Endothelial cell of umbilical vein (primary cell): Measurements from ENCODE around the gene LMO1. TPM values are rescaled to one million over a fixed set of nuclear protein-coding genes. Genes with fewer than 3 reads are reported as not detected.

Experiments used
- BruUV-seq: library from RNA; stranded (reverse); fragments of 400-500 nt; replicated peaks from 2 replicates; lab custom pipeline; 2021; lab: Mats Ljungman, UMichigan
- CTCF ChIA-PET: fragments of 300-600, 350-600 bp; sonication (Branson Sonifier 250); formaldehyde crosslinking; loops from one replicate; lab custom pipeline; 2021; ENCODE audit warnings: antibody characterized with exemption, inconsistent platforms; lab: Charles Lee
- POLR2A ChIA-PET: fragments of 300-600, 350-600 bp; sonication (Branson Sonifier 250); formaldehyde crosslinking; loops from one replicate; lab custom pipeline; 2021; ENCODE audit warnings: antibody characterized with exemption, inconsistent platforms; lab: Charles Lee
- DNase-seq: peaks from one replicate; pipeline ENCODE4 v3.0.0-alpha.2; 2011; ENCODE audit warnings: low read depth, low spot score
- FAIRE-seq: peaks from 2 replicates; lab custom pipeline; 2011; peaks lifted over from hg19 to GRCh38; lab: Jason Lieb, UNC
- H2AFZ ChIP-seq: 2 replicates; pipeline ENCODE4 v1.6.0; 2012; ENCODE audit warnings: low read depth, low read length, control low read depth, inconsistent platforms
- H3K27ac ChIP-seq: 2 replicates; pipeline ENCODE4 v1.5.1; 2011; ENCODE audit warnings: low read depth, mild to moderate bottlenecking, control low read depth, low read length, moderate library complexity; ENCODE audit not compliant: insufficient read depth
- H3K27me3 ChIP-seq, 2 experiments: 2 replicates each; pipeline versions ENCODE4 v1.6.0 to v1.6.1; 2011; ENCODE audit warnings: low read length in 2 of 2, mixed read lengths in 1 of 2; ENCODE audit not compliant: control insufficient read depth in 2 of 2, insufficient read depth in 2 of 2
- H3K36me3 ChIP-seq, 2 experiments: 2 replicates in 1 of 2; 3 replicates in 1 of 2; pipeline ENCODE4 v1.5.1; 2011; ENCODE audit warnings: low read length in 2 of 2, mild to moderate bottlenecking in 1 of 2, moderate library complexity in 1 of 2; ENCODE audit not compliant: control insufficient read depth in 2 of 2, insufficient read depth in 2 of 2; ENCODE audit errors: extremely low read depth in 1 of 2
- H3K4me1 ChIP-seq: 3 replicates; pipeline ENCODE4 v1.5.1; 2011; ENCODE audit warnings: mild to moderate bottlenecking, low read length; ENCODE audit not compliant: control insufficient read depth, insufficient read depth; ENCODE audit errors: extremely low read depth
- H3K4me2 ChIP-seq: 2 replicates; pipeline ENCODE4 v1.6.1; 2011; ENCODE audit warnings: low read length, control low read depth, mixed read lengths; ENCODE audit not compliant: insufficient read depth
- H3K4me3 ChIP-seq, 3 experiments: fragments of 200-600 bp in 1 of 3; sonication (generic), shearing (Covaris generic) in 1 of 3; replicated peaks in 1 of 3; 2 replicates each; pipeline ENCODE4 v1.5.1; 2011 to 2016; ENCODE audit warnings: control low read depth in 3 of 3, low read length in 3 of 3, mild to moderate bottlenecking in 2 of 3, inconsistent platforms in 1 of 3, low read depth in 1 of 3, moderate library complexity in 1 of 3; ENCODE audit not compliant: insufficient read depth in 1 of 3
- H3K79me2 ChIP-seq: 2 replicates; pipeline ENCODE4 v1.6.0; 2012; ENCODE audit warnings: low read length, inconsistent platforms; ENCODE audit not compliant: control insufficient read depth, insufficient read depth
- H3K9ac ChIP-seq: replicated peaks from 2 replicates; pipeline ENCODE3; 2011; ENCODE audit warnings: low read length, control low read depth; ENCODE audit not compliant: insufficient read depth; ENCODE audit errors: extremely low read depth
- H3K9me1 ChIP-seq: replicated peaks from 3 replicates; pipeline ENCODE4 v1.6.0; 2011; ENCODE audit warnings: mild to moderate bottlenecking, low read length; ENCODE audit not compliant: control insufficient read depth, insufficient read depth; ENCODE audit errors: extremely low read depth
- H3K9me3 ChIP-seq: replicated peaks from 2 replicates; pipeline ENCODE4 v1.5.1; 2012; ENCODE audit warnings: low read length, inconsistent platforms; ENCODE audit not compliant: control insufficient read depth, insufficient read depth
- H4K20me1 ChIP-seq: replicated peaks from 2 replicates; pipeline ENCODE3; 2011; ENCODE audit warnings: mild to moderate bottlenecking, low read length; ENCODE audit not compliant: control insufficient read depth, insufficient read depth; ENCODE audit errors: extremely low read depth
- CTCF ChIP-seq, 2 donors: IDR thresholded peaks; 1 replicate in 1 of 2; 2 replicates in 1 of 2; pipeline ENCODE4 v1.5.1; 2011; ENCODE audit warnings: low read length in 2 of 2, mild to moderate bottlenecking in 2 of 2, moderate library complexity in 2 of 2, control low read depth in 1 of 2, inconsistent platforms in 1 of 2, low read depth in 1 of 2; ENCODE audit not compliant: insufficient read depth in 1 of 2; ENCODE audit errors: extremely low read depth in 1 of 2
- EZH2 ChIP-seq: IDR thresholded peaks from 2 replicates; pipeline ENCODE4 v1.6.1; 2012; ENCODE audit warnings: borderline replicate concordance, low read depth, mild to moderate bottlenecking, moderate library complexity, low read length, inconsistent platforms; ENCODE audit not compliant: severe bottlenecking
- FOS ChIP-seq: IDR thresholded peaks from 2 replicates; pipeline ENCODE4 v1.6.1; 2011; ENCODE audit warnings: mild to moderate bottlenecking, low read length, moderate library complexity, borderline replicate concordance; ENCODE audit not compliant: insufficient read depth
- GATA2 ChIP-seq: IDR thresholded peaks from 2 replicates; pipeline ENCODE4 v1.7.0; 2011; ENCODE audit warnings: low read depth, mild to moderate bottlenecking, moderate library complexity, mixed read lengths, low read length; ENCODE audit not compliant: insufficient read length, insufficient read depth
- JUN ChIP-seq: IDR thresholded peaks from 2 replicates; pipeline ENCODE4 v1.6.1; 2011; ENCODE audit warnings: borderline replicate concordance, low read depth; ENCODE audit not compliant: insufficient read length, insufficient read depth
- MAX ChIP-seq: IDR thresholded peaks from 2 replicates; pipeline ENCODE4 v1.6.1; 2011; ENCODE audit not compliant: insufficient read depth, insufficient read length
- MYC ChIP-seq: IDR thresholded peaks from one replicate; pipeline ENCODE4 v1.6.1; 2011; ENCODE audit warnings: mild to moderate bottlenecking, low read depth, low read length
- POLR2A ChIP-seq: IDR thresholded peaks from 2 replicates; pipeline ENCODE4 v1.6.1; 2012; ENCODE audit warnings: low read depth, mild to moderate bottlenecking, control low read depth, low read length
- POLR2AphosphoS5 ChIP-seq: IDR thresholded peaks from 2 replicates; pipeline ENCODE4 v1.6.1; 2012; ENCODE audit warnings: low read depth, mild to moderate bottlenecking, control low read depth, low read length, moderate library complexity; ENCODE audit not compliant: insufficient read depth
- dilution Hi-C: fragments of 300-500 bp; cut with MboI; formaldehyde crosslinking; loops from one replicate; pipeline ENCODE4 v1.15.0; 2019; ENCODE audit warnings: low sequenced_read_pairs; ENCODE audit not compliant: extremely low pct_ligation_motif_present
- intact Hi-C: fragments of 100-400 bp; cut with micrococcal nuclease; formaldehyde crosslinking; loops from one replicate; pipeline ENCODE4 v1.10.0; 2022
- polyA plus RNA-seq, 4 experiments: library from polyadenylated mRNA; depleted of rRNA in 3 of 4; stranded (reverse) in 3 of 4; unstranded in 1 of 4; fragments of >200 nt; gene quantifications; 2 replicates each; pipeline versions ENCODE4 v1.2.1 to v1.2.3, GENCODE V29; 2011 to 2012; ENCODE audit warnings: missing spikeins in 1 of 4
- total RNA-seq: library from RNA; stranded (reverse); gene quantifications from 2 replicates; pipeline ENCODE4 v1.2.3, GENCODE V29; 2021

The LMO1 gene
- total and polyA plus RNA-seq, 2 donors (not counting 3 experiments of a cell fraction or from before 2014, with no cell fraction given): not detected

GRCh38 chr11:8309311-8309710, 45.6 kb upstream of the LMO1 start:
- H3K36me3 ChIP-seq: no peaks in the 10 kb centered on the region

More at GRCh38 chr11:8309311-8309710, 45.6 kb upstream of the LMO1 start:
- ChIA-PET CTCF (no interaction called here), POLR2A (no interaction called here)
- Histone ChIP-seq H3K9ac (no peak overlapping the region), H3K79me2 (no peaks in the 10 kb centered on the region), H3K4me2 (no peak overlapping the region), H4K20me1 (no peaks in the 10 kb centered on the region), H3K27ac (no peak overlapping the region), H3K4me1 (no peaks in the 10 kb centered on the region), H3K9me3 (no peaks in the 10 kb centered on the region), H3K4me3 (no peak overlapping the region), H3K9me1 (no peaks in the 10 kb centered on the region), H3K27me3 (peaks cover 0 to 2% of the 10 kb centered on the region in 2 experiments), H2AFZ (no peak overlapping the region)
- BruUV-seq: no TSS peak
- TF ChIP-seq GATA2: no peak
- no peak for TF ChIP-seq EZH2
- no peak for TF ChIP-seq FOS
- TF ChIP-seq JUN: no peak
- no peak for TF ChIP-seq MYC
- no peak for TF ChIP-seq CTCF (IDR thresholded peaks at IDR 0.05; ENCODE audit: extremely low read depth in 1 of 2, insufficient read depth in 1 of 2, low read depth in 1 of 2, low read length in 2 of 2)
- no peak for TF ChIP-seq POLR2AphosphoS5
- no peak for TF ChIP-seq POLR2A
- no peak for TF ChIP-seq MAX
- dilution Hi-C loops (no loop called here), intact Hi-C loops (no loop called here)
- no peak for DNase-seq
- no peak for FAIRE-seq
